PC-9 (cell line): ENCODE results near the gene NEURL1B. TPM values are rescaled to one million over a fixed set of nuclear protein-coding genes. Genes with fewer than 3 reads are reported as not detected.

Experiments used
- BruUV-seq: library from RNA; stranded (reverse); fragments of 400-500 nt; replicated peaks from 2 replicates; lab custom pipeline; 2021; lab: Mats Ljungman, UMichigan
- CTCF ChIA-PET: fragments of 300-600 bp; sonication (Branson Sonifier 250); formaldehyde crosslinking; loops from one replicate; lab custom pipeline; 2022; ENCODE audit warnings: antibody characterized with exemption; lab: Charles Lee
- POLR2A ChIA-PET: fragments of 300-600 bp; sonication (Branson Sonifier 250); formaldehyde crosslinking; loops from one replicate; lab custom pipeline; 2022; ENCODE audit warnings: antibody characterized with exemption; ENCODE audit not compliant: unreplicated experiment; lab: Charles Lee
- DNase-seq, 2 experiments: peaks; one replicate each; pipeline versions ENCODE4 v3.0.0 to v3.0.0-alpha.2; 2015 to 2022; ENCODE audit warnings: mixed read lengths in 1 of 2
- H2AFZ ChIP-seq: fragments of 200-600 bp; sonication (generic); 2 replicates; pipeline ENCODE4 v1.8.1; 2017; ENCODE audit warnings: antibody characterized with exemption
- H3F3A ChIP-seq: fragments of 200-600 bp; sonication (generic); 2 replicates; pipeline ENCODE4 v1.8.1; 2017; ENCODE audit warnings: antibody characterized with exemption, mild to moderate bottlenecking, low read depth; ENCODE audit not compliant: insufficient read depth
- H3K27ac ChIP-seq: fragments of 200-600 bp; sonication (generic); 2 replicates; pipeline ENCODE4 v1.6.1; 2016; ENCODE audit warnings: mixed run types
- H3K27me3 ChIP-seq: fragments of 200-600 bp; sonication (generic); 2 replicates; pipeline ENCODE4 v1.6.1; 2016; ENCODE audit warnings: low read depth, mixed run types; ENCODE audit not compliant: insufficient read depth
- H3K36me3 ChIP-seq: fragments of 200-600 bp; sonication (generic); 2 replicates; pipeline ENCODE4 v1.6.1; 2016; ENCODE audit warnings: low read depth, mixed run types
- H3K4me1 ChIP-seq: fragments of 200-600 bp; sonication (generic); replicated peaks from 2 replicates; pipeline ENCODE4 v1.6.1; 2016; ENCODE audit warnings: mixed run types; ENCODE audit not compliant: insufficient read depth
- H3K4me2 ChIP-seq: fragments of 200-600 bp; sonication (generic); 2 replicates; pipeline ENCODE4 v1.6.1; 2017; ENCODE audit warnings: mixed run types
- H3K4me3 ChIP-seq: fragments of 200-600 bp; sonication (generic); 2 replicates; pipeline ENCODE4 v1.6.1; 2016; ENCODE audit warnings: mixed run types
- H3K79me2 ChIP-seq: fragments of 200-600 bp; sonication (generic); 2 replicates; pipeline ENCODE4 v1.6.1; 2017; ENCODE audit warnings: low read depth, mixed run types
- H3K9me2 ChIP-seq: fragments of 200-600 bp; sonication (generic); 2 replicates; pipeline ENCODE4 v1.8.1; 2017; ENCODE audit warnings: mild to moderate bottlenecking; ENCODE audit not compliant: insufficient read depth
- H3K9me3 ChIP-seq: fragments of 200-600 bp; sonication (generic); 2 replicates; pipeline ENCODE4 v1.8.1; 2016; ENCODE audit warnings: low read depth; ENCODE audit not compliant: insufficient read depth
- H4K20me1 ChIP-seq: fragments of 200-600 bp; sonication (generic); 2 replicates; pipeline ENCODE4 v1.8.1; 2017; ENCODE audit not compliant: insufficient read depth
- EZH2 ChIP-seq: fragments of 200-600 bp; sonication (generic); IDR thresholded peaks from 2 replicates; pipeline ENCODE4 v1.8.0; 2017; ENCODE audit warnings: antibody characterized with exemption, low read depth
- intact Hi-C: fragments of 100-400 bp; cut with micrococcal nuclease; formaldehyde crosslinking; loops from one replicate; pipeline ENCODE4 v1.10.0; 2022; ENCODE audit not compliant: unreplicated experiment
- total RNA-seq: library from RNA; stranded (reverse); gene quantifications from 2 replicates; pipeline ENCODE4 v1.2.3, GENCODE V29; 2021
- TF ChIP-seq, protein P1 (sequence below): fragments of 200-600 bp; sonication (generic); conservative IDR thresholded peaks from 2 replicates; pipeline ENCODE4 v1.6.1; 2017; ENCODE audit warnings: mixed run types, antibody characterized with exemption, mild to moderate bottlenecking, moderate library complexity

The NEURL1B gene
- total RNA-seq, 1 experiment from 2014 or later = 14.3 TPM

- no peak overlapping the region for H3K27ac ChIP-seq
- POLR2A ChIA-PET = interaction anchor here (0.6 kb wide), 1 partner anchor 1534 kb away, joined by 3 read pairs; no protein-coding TSS in a partner anchor
- no peak for TF ChIP-seq EZH2
- TF ChIP-seq, protein P1, sequence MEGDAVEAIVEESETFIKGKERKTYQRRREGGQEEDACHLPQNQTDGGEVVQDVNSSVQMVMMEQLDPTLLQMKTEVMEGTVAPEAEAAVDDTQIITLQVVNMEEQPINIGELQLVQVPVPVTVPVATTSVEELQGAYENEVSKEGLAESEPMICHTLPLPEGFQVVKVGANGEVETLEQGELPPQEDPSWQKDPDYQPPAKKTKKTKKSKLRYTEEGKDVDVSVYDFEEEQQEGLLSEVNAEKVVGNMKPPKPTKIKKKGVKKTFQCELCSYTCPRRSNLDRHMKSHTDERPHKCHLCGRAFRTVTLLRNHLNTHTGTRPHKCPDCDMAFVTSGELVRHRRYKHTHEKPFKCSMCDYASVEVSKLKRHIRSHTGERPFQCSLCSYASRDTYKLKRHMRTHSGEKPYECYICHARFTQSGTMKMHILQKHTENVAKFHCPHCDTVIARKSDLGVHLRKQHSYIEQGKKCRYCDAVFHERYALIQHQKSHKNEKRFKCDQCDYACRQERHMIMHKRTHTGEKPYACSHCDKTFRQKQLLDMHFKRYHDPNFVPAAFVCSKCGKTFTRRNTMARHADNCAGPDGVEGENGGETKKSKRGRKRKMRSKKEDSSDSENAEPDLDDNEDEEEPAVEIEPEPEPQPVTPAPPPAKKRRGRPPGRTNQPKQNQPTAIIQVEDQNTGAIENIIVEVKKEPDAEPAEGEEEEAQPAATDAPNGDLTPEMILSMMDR = no peak
- intact Hi-C loops = loop anchor here (5.0 kb wide), 1 partner anchor 165 kb away; no protein-coding TSS in a partner anchor
- H3K4me2 ChIP-seq = peak overlapping the region; percentile 83
- no peaks in the 10 kb centered on the region for H3K27me3 ChIP-seq
- no peak for DNase-seq
- CTCF ChIA-PET = no interaction called here
- H3K9me3 ChIP-seq = no peaks in the 10 kb centered on the region
- no peaks in the 10 kb centered on the region for H3K9me2 ChIP-seq
- H3K4me3 ChIP-seq = no peak overlapping the region
- H3K36me3 ChIP-seq = no peaks in the 10 kb centered on the region
- H3F3A ChIP-seq = peaks cover 6% of the 10 kb centered on the region; the same call in 1 of the 2 replicates
- no peak overlapping the region for H2AFZ ChIP-seq
- H3K4me1 ChIP-seq = peaks cover 10% of the 10 kb centered on the region; the same call in 1 of the 2 replicates
- H4K20me1 ChIP-seq = no peaks in the 10 kb centered on the region
- H3K79me2 ChIP-seq = no peaks in the 10 kb centered on the region
- BruUV-seq = no TSS peak
These were observed 967 bp downstream of the NEURL1B start for GRCh38 chr5:172642051-172642409.

GRCh38 chr5:172642486-172642885 is 1.4 kb downstream of the NEURL1B start:
- intact Hi-C loops = loop anchor here (5.0 kb wide), 1 partner anchor 165 kb away; no protein-coding TSS in a partner anchor
- DNase-seq = no peak
- Histone ChIP-seq H3F3A (peaks cover 7% of the 10 kb centered on the region; the same call in 1 of the 2 replicates), H3K36me3 (no peaks in the 10 kb centered on the region), H3K4me3 (no peak overlapping the region), H2AFZ (no peak overlapping the region), H4K20me1 (no peaks in the 10 kb centered on the region), H3K27me3 (no peaks in the 10 kb centered on the region), H3K79me2 (no peaks in the 10 kb centered on the region), H3K9me2 (no peaks in the 10 kb centered on the region), H3K9me3 (no peaks in the 10 kb centered on the region), H3K4me2 (no peak overlapping the region), H3K4me1 (peaks cover 14% of the 10 kb centered on the region), H3K27ac (no peak overlapping the region)
- ChIA-PET POLR2A (interaction anchor here (0.6 kb wide), 1 partner anchor 1534 kb away, joined by 3 read pairs; no protein-coding TSS in a partner anchor), CTCF (no interaction called here)
- TSS peak; percentile 22 for BruUV-seq
- no peak for TF ChIP-seq EZH2
- TF ChIP-seq, protein P1 = no peak

DNA sequence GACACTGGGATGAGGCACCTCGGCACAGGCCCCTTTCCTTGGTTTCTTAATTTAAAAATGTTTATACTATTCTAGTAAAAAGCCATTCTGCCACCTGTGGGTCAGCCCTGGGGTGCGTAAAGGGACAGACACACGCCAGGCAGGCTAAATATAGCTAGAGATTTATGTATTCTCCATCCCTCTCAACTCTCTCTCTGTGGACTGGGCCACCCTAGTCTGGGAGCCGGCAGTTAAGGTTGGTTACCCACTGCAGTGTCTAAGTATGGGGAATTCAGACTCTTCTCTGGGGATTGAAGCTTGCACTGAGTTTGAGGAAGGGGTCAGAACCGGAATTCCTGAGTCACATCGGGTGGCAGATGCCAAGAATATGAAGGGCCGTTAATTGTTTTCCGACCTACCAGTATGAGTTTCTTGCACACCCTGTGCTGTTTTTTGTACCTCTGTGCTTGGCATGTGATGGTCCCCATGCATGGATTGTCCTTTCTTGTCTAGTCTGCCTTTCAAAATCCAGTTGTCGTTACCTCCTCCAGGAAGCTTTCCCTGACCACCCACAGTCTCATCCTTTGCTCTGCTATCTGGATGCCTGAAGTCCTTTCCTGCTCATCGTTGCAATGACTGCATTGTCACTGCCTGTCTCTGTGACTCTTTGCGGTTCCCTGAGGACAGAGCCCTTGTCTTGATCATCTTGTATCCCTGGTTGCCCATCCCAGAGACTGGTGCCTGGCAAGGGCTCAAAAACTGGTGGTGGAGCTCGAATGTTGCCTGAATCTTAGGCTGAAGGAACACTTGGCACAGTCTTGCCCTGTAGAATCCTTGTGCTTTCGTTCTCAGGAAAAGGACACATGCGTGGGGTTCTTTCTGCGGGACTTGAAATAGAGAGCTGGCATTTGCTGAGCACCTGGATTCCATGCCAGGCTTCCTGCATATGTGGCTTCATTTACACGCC is 2.1 kb downstream of the NEURL1B start:
- Histone ChIP-seq H3K27me3 (no peaks in the 10 kb centered on the region), H2AFZ (no peak overlapping the region), H3K79me2 (no peaks in the 10 kb centered on the region), H3K36me3 (no peaks in the 10 kb centered on the region), H3K9me2 (no peaks in the 10 kb centered on the region), H3K4me2 (no peak overlapping the region), H3K9me3 (no peaks in the 10 kb centered on the region), H3F3A (peaks cover 13% of the 10 kb centered on the region; the same call in 1 of the 2 replicates), H3K27ac (no peak overlapping the region), H3K4me1 (peaks cover 22% of the 10 kb centered on the region), H4K20me1 (no peaks in the 10 kb centered on the region), H3K4me3 (no peak overlapping the region)
- ChIA-PET POLR2A (interaction anchor here (0.6 kb wide), 1 partner anchor 51 kb away, joined by 8 read pairs; no protein-coding TSS in a partner anchor), CTCF (no interaction called here)
- TF ChIP-seq EZH2 = no peak
- TF ChIP-seq, protein P1 = no peak
- no TSS peak for BruUV-seq
- intact Hi-C loops = loop anchor here (5.0 kb wide), 1 partner anchor 166 kb away; no protein-coding TSS in a partner anchor
- DNase-seq = no peak
